Astrocyte (in vitro differentiated cells and primary cell): ENCODE data around the gene CREB3L4. TPM values are rescaled to one million over a fixed set of nuclear protein-coding genes. Genes with fewer than 3 reads are reported as not detected.
A peak's percentile ranks its signal among the peaks of the same experiment; 100 is the strongest.

Experiments
- DNase-seq: peaks from one replicate; pipeline ENCODE4 v3.0.0-alpha.2; 2010; ENCODE audit warnings: low read depth
- FAIRE-seq: peaks from 2 replicates; lab custom pipeline; 2011; peaks lifted over from hg19 to GRCh38; lab: Jason Lieb, UNC
- H2AFZ ChIP-seq: 2 replicates; pipeline ENCODE4 v1.6.0; 2012; ENCODE audit warnings: low read depth, low read length, inconsistent platforms
- H3K27ac ChIP-seq: 2 replicates; pipeline ENCODE4 v1.5.1; 2011; ENCODE audit warnings: low read depth, low read length, inconsistent platforms
- H3K27me3 ChIP-seq: 2 replicates; pipeline ENCODE4 v1.6.0; 2011; ENCODE audit warnings: low read length, inconsistent platforms; ENCODE audit not compliant: insufficient read depth
- H3K36me3 ChIP-seq: 2 replicates; pipeline ENCODE4 v1.5.1; 2011; ENCODE audit warnings: low read length, inconsistent platforms; ENCODE audit not compliant: insufficient read depth
- H3K4me1 ChIP-seq: 2 replicates; pipeline ENCODE4 v1.5.1; 2011; ENCODE audit warnings: low read length, inconsistent platforms; ENCODE audit not compliant: insufficient read depth
- H3K4me2 ChIP-seq: 2 replicates; pipeline ENCODE4 v1.6.0; 2012; ENCODE audit warnings: low read length, inconsistent platforms
- H3K4me3 ChIP-seq: 2 replicates; pipeline ENCODE4 v1.5.1; 2011; ENCODE audit warnings: low read depth, mild to moderate bottlenecking, low read length, inconsistent platforms; ENCODE audit not compliant: insufficient read depth
- H3K79me2 ChIP-seq: 2 replicates; pipeline ENCODE4 v1.6.0; 2012; ENCODE audit warnings: mild to moderate bottlenecking, low read length, inconsistent platforms; ENCODE audit not compliant: insufficient read depth
- H3K9ac ChIP-seq: 2 replicates; pipeline ENCODE4 v1.6.0; 2012; ENCODE audit warnings: mild to moderate bottlenecking, low read length, inconsistent platforms
- H3K9me3 ChIP-seq: 2 replicates; pipeline ENCODE4 v1.5.1; 2012; ENCODE audit warnings: low read depth, mild to moderate bottlenecking, low read length, inconsistent platforms; ENCODE audit not compliant: insufficient read depth
- H4K20me1 ChIP-seq: 2 replicates; pipeline ENCODE4 v1.6.0; 2012; ENCODE audit warnings: low read length, inconsistent platforms; ENCODE audit not compliant: insufficient read depth
- H3K27ac Mint-ChIP-seq: one replicate; pipeline ENCODE4 v1.8.0; 2021; ENCODE audit warnings: mild to moderate bottlenecking, mixed read lengths; ENCODE audit not compliant: unreplicated experiment
- H3K27me3 Mint-ChIP-seq: one replicate; pipeline ENCODE4 v1.8.0; 2021; ENCODE audit warnings: low read depth, mixed read lengths; ENCODE audit not compliant: unreplicated experiment
- H3K36me3 Mint-ChIP-seq: one replicate; pipeline ENCODE4 v1.8.0; 2021; ENCODE audit warnings: low read depth, mixed read lengths; ENCODE audit not compliant: unreplicated experiment
- H3K4me1 Mint-ChIP-seq: one replicate; pipeline ENCODE4 v1.8.0; 2021; ENCODE audit warnings: low read depth, mixed read lengths; ENCODE audit not compliant: unreplicated experiment
- H3K4me3 Mint-ChIP-seq: one replicate; pipeline ENCODE4 v1.8.0; 2021; ENCODE audit warnings: mild to moderate bottlenecking, moderate library complexity, mixed read lengths; ENCODE audit not compliant: unreplicated experiment
- H3K9me3 Mint-ChIP-seq: one replicate; pipeline ENCODE4 v1.8.0; 2021; ENCODE audit warnings: mild to moderate bottlenecking, mixed read lengths; ENCODE audit not compliant: unreplicated experiment
- CTCF ChIP-seq: IDR thresholded peaks from 2 replicates; pipeline ENCODE4 v1.5.1; 2011; ENCODE audit warnings: low read depth, mild to moderate bottlenecking, inconsistent platforms, low read length, moderate library complexity; ENCODE audit not compliant: insufficient read depth
- EZH2 ChIP-seq: IDR thresholded peaks from 2 replicates; pipeline ENCODE4 v1.6.1; 2012; ENCODE audit warnings: mild to moderate bottlenecking, low read length, inconsistent platforms; ENCODE audit not compliant: insufficient read depth
- microRNA-seq: library from miRNA; unstranded; fragments of <30 nt; microRNA quantifications from one replicate; pipeline ENCODE4 v1.2.0, GENCODE V29; 2020
- total RNA-seq: library from RNA; stranded (reverse); gene quantifications from 2 replicates; pipeline ENCODE4 v1.2.1, GENCODE V29; 2021

CREB3L4 gene
- total RNA-seq, 1 donor from 2014 or later, result 5.3 TPM

- Histone ChIP-seq H3K27ac (no peak overlapping the region), H3K36me3 (no peaks in the 10 kb centered on the region), H3K4me1 (no peaks in the 10 kb centered on the region), H2AFZ (no peak overlapping the region), H3K27me3 (peaks cover 1% of the 10 kb centered on the region), H3K4me3 (no peak overlapping the region), H3K4me2 (no peak overlapping the region), H3K9me3 (no peaks in the 10 kb centered on the region), H3K79me2 (no peaks in the 10 kb centered on the region), H3K9ac (no peak overlapping the region), H4K20me1 (no peaks in the 10 kb centered on the region)
- FAIRE-seq, result no peak
- Mint-ChIP-seq H3K27ac (no peak overlapping the region), H3K27me3 (peaks cover 3% of the 10 kb centered on the region), H3K36me3 (no peaks in the 10 kb centered on the region), H3K9me3 (no peaks in the 10 kb centered on the region), H3K4me3 (no peak overlapping the region), H3K4me1 (no peaks in the 10 kb centered on the region)
- DNase-seq, result peak; percentile 25
- TF ChIP-seq CTCF (no peak), EZH2 (no peak)
Measured at GRCh38 chr1:154014154-154014907, 46.6 kb downstream of the CREB3L4 start.

- no peaks in the 10 kb centered on the region for H3K36me3 ChIP-seq
- peaks cover 3% of the 10 kb centered on the region for H3K9me3 Mint-ChIP-seq
- no peak overlapping the region for H3K27ac ChIP-seq
- H3K27me3 Mint-ChIP-seq, result peaks cover 3% of the 10 kb centered on the region
- no peaks in the 10 kb centered on the region for H3K9me3 ChIP-seq
- FAIRE-seq, result no peak
- H3K9ac ChIP-seq, result no peak overlapping the region
- H3K79me2 ChIP-seq, result no peaks in the 10 kb centered on the region
- DNase-seq, result no peak
- H4K20me1 ChIP-seq, result no peaks in the 10 kb centered on the region
- H3K36me3 Mint-ChIP-seq, result no peaks in the 10 kb centered on the region
- no peak overlapping the region for H3K4me3 Mint-ChIP-seq
- no peak overlapping the region for H3K4me2 ChIP-seq
- TF ChIP-seq CTCF (no peak), EZH2 (no peak)
- H3K27me3 ChIP-seq, result peaks cover 2% of the 10 kb centered on the region
- H3K4me3 ChIP-seq, result no peak overlapping the region
- H2AFZ ChIP-seq, result no peak overlapping the region
- H3K27ac Mint-ChIP-seq, result no peak overlapping the region
- H3K4me1 Mint-ChIP-seq, result no peaks in the 10 kb centered on the region
- H3K4me1 ChIP-seq, result no peaks in the 10 kb centered on the region
Measured at GRCh38 chr1:154019269-154019668, 51.6 kb downstream of the CREB3L4 start.

GRCh38 chr1:154019940-154020339 lies 52.2 kb downstream of the CREB3L4 start:
- H3K4me2 ChIP-seq, result no peak overlapping the region
- no peak overlapping the region for H2AFZ ChIP-seq
- H3K9me3 Mint-ChIP-seq, result peaks cover 3% of the 10 kb centered on the region
- peaks cover 3% of the 10 kb centered on the region for H3K27me3 Mint-ChIP-seq
- H3K27ac Mint-ChIP-seq, result no peak overlapping the region
- H3K4me1 ChIP-seq, result no peaks in the 10 kb centered on the region
- H3K36me3 Mint-ChIP-seq, result no peaks in the 10 kb centered on the region
- no peaks in the 10 kb centered on the region for H4K20me1 ChIP-seq
- H3K4me3 Mint-ChIP-seq, result no peak overlapping the region
- no peaks in the 10 kb centered on the region for H3K79me2 ChIP-seq
- H3K9ac ChIP-seq, result no peak overlapping the region
- H3K27ac ChIP-seq, result no peak overlapping the region
- FAIRE-seq, result no peak
- no peaks in the 10 kb centered on the region for H3K36me3 ChIP-seq
- H3K27me3 ChIP-seq, result peaks cover 2% of the 10 kb centered on the region
- no peak overlapping the region for H3K4me3 ChIP-seq
- TF ChIP-seq EZH2, result no peak
- no peaks in the 10 kb centered on the region for H3K4me1 Mint-ChIP-seq
- DNase-seq, result no peak
- no peaks in the 10 kb centered on the region for H3K9me3 ChIP-seq

Small RNAs within 50 kb of the gene (microRNA-seq; reads per million reads assigned to microRNA genes)
- 1.6 reads per million for gene MIR6737

Other genes starting within 250 kb of the CREB3L4 start
- 39.5 and 40.2 TPM in 2 replicates for gene INTS3, start 239.9 kb upstream of the CREB3L4 start, total RNA-seq
- 5.9 and 8.5 TPM in 2 replicates for gene SLC27A3, start 192.5 kb upstream of the CREB3L4 start, total RNA-seq
- gene GATAD2B, start 44.9 kb upstream of the CREB3L4 start, total RNA-seq, result 48.4 and 56.9 TPM in 2 replicates
- 31.3 and 32.2 TPM in 2 replicates for gene DENND4B, start 21.2 kb upstream of the CREB3L4 start, total RNA-seq
- 38.3 and 38.4 TPM in 2 replicates for gene CRTC2, start 9.3 kb upstream of the CREB3L4 start, total RNA-seq
- gene SLC39A1, start 4.4 kb upstream of the CREB3L4 start, total RNA-seq, result 90.2 and 91.7 TPM in 2 replicates
- gene JTB, start 9.8 kb downstream of the CREB3L4 start, total RNA-seq, result 103 TPM in 2 replicates
- 143 and 145 TPM in 2 replicates for gene RAB13, start 18.4 kb downstream of the CREB3L4 start, total RNA-seq
- 1,010 and 1,149 TPM in 2 replicates for gene RPS27, start 22.9 kb downstream of the CREB3L4 start, total RNA-seq
- gene NUP210L, start 187.2 kb downstream of the CREB3L4 start, total RNA-seq, result 0.07 TPM in 1 of 2 replicates, not detected in the other
- 600 and 687 TPM in 2 replicates for gene TPM3, start 224.2 kb downstream of the CREB3L4 start, total RNA-seq
- not detected in 2 replicates for gene CFAP141, start 238.4 kb downstream of the CREB3L4 start, total RNA-seq